M059J (cell line): ENCODE results near the gene FAM124B. TPM values are rescaled to one million over a fixed set of nuclear protein-coding genes. Genes with fewer than 3 reads are reported as not detected.
"Not testable (repeated sequence)": the region's sequence is repeated elsewhere in the genome, so short reads cannot be mapped to it uniquely, and the experiment has no call there.

Experiments
- DNase-seq: peaks from one replicate; pipeline ENCODE4 v3.0.0-alpha.2; 2012; ENCODE audit warnings: low read depth
- total RNA-seq: library from RNA; depleted of rRNA; stranded (reverse); fragments of >200 nt; shearing (Covaris generic); gene quantifications from 2 replicates; pipeline ENCODE4 v1.2.3, GENCODE V29; 2014

FAM124B gene
- total RNA-seq, 1 experiment from 2014 or later: 0.12 TPM

- no peak for DNase-seq
These were observed 11.5 kb upstream of the FAM124B start for GRCh38 chr2:224413381-224413780.

- DNase-seq: peak; percentile 52
These were observed 10.5 kb upstream of the FAM124B start for GRCh38 chr2:224412141-224413015.

GRCh38 chr2:224410946-224411561, 9.1 kb upstream of the FAM124B start:
- DNase-seq: peak; percentile 39

- DNase-seq: no peak
These were observed 6.8 kb upstream of the FAM124B start for GRCh38 chr2:224408676-224409075.

- DNase-seq: no peak
These were observed 5.4 kb upstream of the FAM124B start for GRCh38 chr2:224407241-224407701.

GRCh38 chr2:224405841-224406370, 4.0 kb upstream of the FAM124B start:
- peak; percentile 12 for DNase-seq

- DNase-seq: no peak
These were observed 3.5 kb upstream of the FAM124B start for GRCh38 chr2:224405412-224405811.

- DNase-seq: no peak
These were observed 2.9 kb upstream of the FAM124B start for GRCh38 chr2:224404796-224405195.

- no peak for DNase-seq
These were observed 1.8 kb upstream of the FAM124B start for GRCh38 chr2:224403657-224404056.

- no peak for DNase-seq
These were observed 848 bp downstream of the FAM124B start for GRCh38 chr2:224400886-224401632.

- no peak for DNase-seq
These were observed 1.6 kb downstream of the FAM124B start for GRCh38 chr2:224400174-224400810.

GRCh38 chr2:224398289-224398688, 3.6 kb downstream of the FAM124B start:
- DNase-seq: no peak

- DNase-seq: not testable (repeated sequence)
These were observed 4.8 kb downstream of the FAM124B start for GRCh38 chr2:224397100-224397499.

- peak; percentile 78 for DNase-seq
These were observed 6.1 kb downstream of the FAM124B start for GRCh38 chr2:224395620-224396390.

GRCh38 chr2:224393157-224393872, 8.6 kb downstream of the FAM124B start:
- DNase-seq: no peak

- peak; percentile 36 for DNase-seq
These were observed 9.4 kb downstream of the FAM124B start for GRCh38 chr2:224392545-224392944.

- no peak for DNase-seq
These were observed 12.6 kb downstream of the FAM124B start for GRCh38 chr2:224389317-224389716.

GRCh38 chr2:224386876-224387275, 15.0 kb downstream of the FAM124B start:
- no peak for DNase-seq

- no peak for DNase-seq
These were observed 18.8 kb downstream of the FAM124B start for GRCh38 chr2:224382973-224383555.

GRCh38 chr2:224382280-224382647, 19.6 kb downstream of the FAM124B start:
- DNase-seq: not testable (repeated sequence)
